Liver (tissue), 3 donors: ENCODE measurements around the gene SCLT1.

Experiments
- ATF3 ChIP-seq: IDR thresholded peaks from 2 replicates; pipeline ENCODE4 v1.6.1; 2016; ENCODE audit warnings: antibody characterized with exemption
- FOXA1 ChIP-seq: IDR thresholded peaks from 2 replicates; pipeline ENCODE4 v1.6.1; 2016; ENCODE audit warnings: antibody characterized with exemption
- GABPA ChIP-seq, 2 donors: IDR thresholded peaks in 1 of 2; conservative IDR thresholded peaks in 1 of 2; 2 replicates each; pipeline ENCODE4 v1.6.1; 2016; ENCODE audit warnings: antibody characterized with exemption in 2 of 2, mild to moderate bottlenecking in 1 of 2, moderate library complexity in 1 of 2
- JUND ChIP-seq, 2 donors: IDR thresholded peaks; 2 replicates each; pipeline ENCODE4 v1.6.1; 2016; ENCODE audit warnings: antibody characterized with exemption in 2 of 2
- RAD21 ChIP-seq, 2 donors: IDR thresholded peaks; 2 replicates each; pipeline ENCODE4 v1.6.1; 2016; ENCODE audit warnings: antibody characterized with exemption in 2 of 2, mild to moderate bottlenecking in 2 of 2
- SP1 ChIP-seq: IDR thresholded peaks from 2 replicates; pipeline ENCODE4 v1.6.1; 2018; ENCODE audit warnings: antibody characterized with exemption, mild to moderate bottlenecking
- TAF1 ChIP-seq: conservative IDR thresholded peaks from 2 replicates; pipeline ENCODE4 v1.6.1; 2016; ENCODE audit warnings: antibody characterized with exemption, mild to moderate bottlenecking
- YY1 ChIP-seq: IDR thresholded peaks from 2 replicates; pipeline ENCODE4 v1.6.1; 2016; ENCODE audit warnings: antibody characterized with exemption, mild to moderate bottlenecking
- ZBTB33 ChIP-seq: IDR thresholded peaks from 2 replicates; pipeline ENCODE4 v1.6.1; 2016; ENCODE audit warnings: antibody characterized with exemption
- TF ChIP-seq, protein P1 (sequence below): fragments of 150-350 bp; IDR thresholded peaks from 2 replicates; pipeline ENCODE4 v1.5.1; 2017; ENCODE audit warnings: improper control_type of control experiment, low read depth, low read length; ENCODE audit not compliant: missing input control
- TF ChIP-seq, protein P2 (sequence below): IDR thresholded peaks from 2 replicates; pipeline ENCODE4 v1.6.1; 2016; ENCODE audit warnings: antibody characterized with exemption, mild to moderate bottlenecking
- donor health status: healthy.
- donor health status: healthy.

DNA sequence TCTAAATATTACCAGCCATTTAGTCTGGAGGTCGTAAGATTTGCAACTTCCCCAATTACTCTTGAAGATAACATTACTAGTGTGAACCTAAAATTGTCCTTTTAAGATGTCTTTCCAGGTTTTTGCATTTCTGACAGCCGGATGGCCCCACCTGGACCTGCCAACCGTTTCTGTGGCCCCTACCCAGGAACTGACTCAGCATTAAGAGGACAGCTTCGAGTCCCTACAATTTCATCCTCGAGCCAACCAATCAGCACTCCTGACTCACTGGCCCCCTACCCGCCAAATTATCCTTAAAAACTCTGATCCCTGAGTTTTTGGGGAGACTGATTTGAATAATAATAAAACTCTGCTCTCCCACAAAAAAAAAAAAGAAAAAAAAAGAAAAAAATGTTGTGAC is 112.0 kb downstream of the SCLT1 start:
- TF ChIP-seq, protein P1, sequence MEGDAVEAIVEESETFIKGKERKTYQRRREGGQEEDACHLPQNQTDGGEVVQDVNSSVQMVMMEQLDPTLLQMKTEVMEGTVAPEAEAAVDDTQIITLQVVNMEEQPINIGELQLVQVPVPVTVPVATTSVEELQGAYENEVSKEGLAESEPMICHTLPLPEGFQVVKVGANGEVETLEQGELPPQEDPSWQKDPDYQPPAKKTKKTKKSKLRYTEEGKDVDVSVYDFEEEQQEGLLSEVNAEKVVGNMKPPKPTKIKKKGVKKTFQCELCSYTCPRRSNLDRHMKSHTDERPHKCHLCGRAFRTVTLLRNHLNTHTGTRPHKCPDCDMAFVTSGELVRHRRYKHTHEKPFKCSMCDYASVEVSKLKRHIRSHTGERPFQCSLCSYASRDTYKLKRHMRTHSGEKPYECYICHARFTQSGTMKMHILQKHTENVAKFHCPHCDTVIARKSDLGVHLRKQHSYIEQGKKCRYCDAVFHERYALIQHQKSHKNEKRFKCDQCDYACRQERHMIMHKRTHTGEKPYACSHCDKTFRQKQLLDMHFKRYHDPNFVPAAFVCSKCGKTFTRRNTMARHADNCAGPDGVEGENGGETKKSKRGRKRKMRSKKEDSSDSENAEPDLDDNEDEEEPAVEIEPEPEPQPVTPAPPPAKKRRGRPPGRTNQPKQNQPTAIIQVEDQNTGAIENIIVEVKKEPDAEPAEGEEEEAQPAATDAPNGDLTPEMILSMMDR = no peak
- TF ChIP-seq, protein P2, sequence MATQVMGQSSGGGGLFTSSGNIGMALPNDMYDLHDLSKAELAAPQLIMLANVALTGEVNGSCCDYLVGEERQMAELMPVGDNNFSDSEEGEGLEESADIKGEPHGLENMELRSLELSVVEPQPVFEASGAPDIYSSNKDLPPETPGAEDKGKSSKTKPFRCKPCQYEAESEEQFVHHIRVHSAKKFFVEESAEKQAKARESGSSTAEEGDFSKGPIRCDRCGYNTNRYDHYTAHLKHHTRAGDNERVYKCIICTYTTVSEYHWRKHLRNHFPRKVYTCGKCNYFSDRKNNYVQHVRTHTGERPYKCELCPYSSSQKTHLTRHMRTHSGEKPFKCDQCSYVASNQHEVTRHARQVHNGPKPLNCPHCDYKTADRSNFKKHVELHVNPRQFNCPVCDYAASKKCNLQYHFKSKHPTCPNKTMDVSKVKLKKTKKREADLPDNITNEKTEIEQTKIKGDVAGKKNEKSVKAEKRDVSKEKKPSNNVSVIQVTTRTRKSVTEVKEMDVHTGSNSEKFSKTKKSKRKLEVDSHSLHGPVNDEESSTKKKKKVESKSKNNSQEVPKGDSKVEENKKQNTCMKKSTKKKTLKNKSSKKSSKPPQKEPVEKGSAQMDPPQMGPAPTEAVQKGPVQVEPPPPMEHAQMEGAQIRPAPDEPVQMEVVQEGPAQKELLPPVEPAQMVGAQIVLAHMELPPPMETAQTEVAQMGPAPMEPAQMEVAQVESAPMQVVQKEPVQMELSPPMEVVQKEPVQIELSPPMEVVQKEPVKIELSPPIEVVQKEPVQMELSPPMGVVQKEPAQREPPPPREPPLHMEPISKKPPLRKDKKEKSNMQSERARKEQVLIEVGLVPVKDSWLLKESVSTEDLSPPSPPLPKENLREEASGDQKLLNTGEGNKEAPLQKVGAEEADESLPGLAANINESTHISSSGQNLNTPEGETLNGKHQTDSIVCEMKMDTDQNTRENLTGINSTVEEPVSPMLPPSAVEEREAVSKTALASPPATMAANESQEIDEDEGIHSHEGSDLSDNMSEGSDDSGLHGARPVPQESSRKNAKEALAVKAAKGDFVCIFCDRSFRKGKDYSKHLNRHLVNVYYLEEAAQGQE = no peak
- TF ChIP-seq TAF1 (no peak), ATF3 (no peak), SP1 (no peak), ZBTB33 (no peak), RAD21 (IDR thresholded peaks at IDR 0.05) (no peak), YY1 (no peak), FOXA1 (no peak), GABPA (IDR thresholded peaks at IDR 0.05 in 1 of 2, conservative IDR thresholded peaks at IDR 0.05 in 1 of 2) (no peak), JUND (IDR thresholded peaks at IDR 0.05) (no peak)
